Caco-2 (cell line): ENCODE measurements around the gene TAAR8. TPM values are rescaled to one million over a fixed set of nuclear protein-coding genes. Genes with fewer than 3 reads are reported as not detected.

ENCODE experiments used
- Bru-seq: library from RNA; stranded (reverse); fragments of 400-500 nt; gene quantifications from one replicate; lab custom pipeline; 2021; lab: Mats Ljungman, UMichigan
- BruChase-seq, 2 experiments: library from RNA; stranded (reverse); fragments of 400-500 nt; gene quantifications; one replicate each; lab custom pipeline; 2021; lab: Mats Ljungman, UMichigan
- BruUV-seq: library from RNA; stranded (reverse); fragments of 400-500 nt; replicated peaks from 2 replicates; lab custom pipeline; 2021; lab: Mats Ljungman, UMichigan
- CTCF ChIA-PET: fragments of 300-600 bp; sonication (Branson Sonifier 250); formaldehyde crosslinking; loops from one replicate; lab custom pipeline; 2022; ENCODE audit warnings: antibody characterized with exemption; lab: Charles Lee
- POLR2A ChIA-PET: fragments of 300-600 bp; sonication (Branson Sonifier 250); formaldehyde crosslinking; loops from one replicate; lab custom pipeline; 2022; ENCODE audit warnings: antibody characterized with exemption; lab: Charles Lee
- DNase-seq, 2 experiments: peaks; one replicate each; pipeline versions ENCODE4 v3.0.0 to v3.0.0-alpha.2; 2020 to 2022
- H3K27me3 ChIP-seq: replicated peaks from 2 replicates; pipeline ENCODE4 v1.6.0; 2011; ENCODE audit warnings: low read length; ENCODE audit not compliant: control insufficient read depth, insufficient read depth
- H3K36me3 ChIP-seq: 2 replicates; pipeline ENCODE4 v1.5.1; 2011; ENCODE audit warnings: low read length; ENCODE audit not compliant: control insufficient read depth, insufficient read depth
- H3K4me1 ChIP-seq: fragments of 250-450 bp; sonication (Bioruptor Pico); 2 replicates; pipeline ENCODE4 v1.5.1; 2020; ENCODE audit warnings: mild to moderate bottlenecking
- H3K4me3 ChIP-seq: 2 replicates; pipeline ENCODE4 v1.5.1; 2011; ENCODE audit warnings: low read depth, mild to moderate bottlenecking, control low read depth, low read length
- H3K9me3 ChIP-seq: fragments of 250-450 bp; sonication (Bioruptor Pico); 2 replicates; pipeline ENCODE4 v1.5.1; 2020; ENCODE audit warnings: mild to moderate bottlenecking, moderate library complexity
- H3K27ac Mint-ChIP-seq: one replicate; pipeline ENCODE4 v1.8.0; 2022; ENCODE audit warnings: mixed read lengths; ENCODE audit not compliant: unreplicated experiment
- H3K27me3 Mint-ChIP-seq: one replicate; pipeline ENCODE4 v1.8.0; 2022; ENCODE audit warnings: mixed read lengths; ENCODE audit not compliant: insufficient read depth, unreplicated experiment
- H3K36me3 Mint-ChIP-seq: one replicate; pipeline ENCODE4 v1.8.0; 2022; ENCODE audit warnings: mild to moderate bottlenecking, mixed read lengths; ENCODE audit not compliant: insufficient read depth, unreplicated experiment
- H3K4me1 Mint-ChIP-seq: one replicate; pipeline ENCODE4 v1.8.0; 2022; ENCODE audit warnings: low read depth, mixed read lengths; ENCODE audit not compliant: unreplicated experiment
- H3K4me3 Mint-ChIP-seq: one replicate; pipeline ENCODE4 v1.8.0; 2022; ENCODE audit warnings: mild to moderate bottlenecking, moderate library complexity, mixed read lengths; ENCODE audit not compliant: unreplicated experiment
- H3K9me3 Mint-ChIP-seq: one replicate; pipeline ENCODE4 v1.8.0; 2022; ENCODE audit warnings: mixed read lengths; ENCODE audit not compliant: unreplicated experiment
- intact Hi-C: fragments of 100-400 bp; cut with micrococcal nuclease; formaldehyde crosslinking; loops from one replicate; pipeline ENCODE4 v1.10.0; 2022; ENCODE audit not compliant: unreplicated experiment
- long read RNA-seq: library from polyadenylated mRNA; stranded (forward); transcript quantifications from one replicate; pipeline ENCODE4 v2.0.0, GENCODE V29; 2022
- total RNA-seq: library from RNA; stranded (reverse); gene quantifications from 2 replicates; pipeline ENCODE4 v1.2.3, GENCODE V29; 2022
- TF ChIP-seq, protein P1 (sequence below), 2 experiments: fragments of 200-600 bp in 1 of 2; IDR thresholded peaks; 1 replicate in 1 of 2; 2 replicates in 1 of 2; pipeline versions ENCODE4 v1.5.1 to v1.8.0; 2011 to 2022; ENCODE audit warnings: antibody characterized with exemption in 1 of 2, control low read depth in 1 of 2, inconsistent platforms in 1 of 2, low read depth in 1 of 2, low read length in 1 of 2, mild to moderate bottlenecking in 1 of 2, moderate library complexity in 1 of 2; ENCODE audit not compliant: insufficient read depth in 1 of 2, severe bottlenecking in 1 of 2, unreplicated experiment in 1 of 2

The TAAR8 gene, protein sequence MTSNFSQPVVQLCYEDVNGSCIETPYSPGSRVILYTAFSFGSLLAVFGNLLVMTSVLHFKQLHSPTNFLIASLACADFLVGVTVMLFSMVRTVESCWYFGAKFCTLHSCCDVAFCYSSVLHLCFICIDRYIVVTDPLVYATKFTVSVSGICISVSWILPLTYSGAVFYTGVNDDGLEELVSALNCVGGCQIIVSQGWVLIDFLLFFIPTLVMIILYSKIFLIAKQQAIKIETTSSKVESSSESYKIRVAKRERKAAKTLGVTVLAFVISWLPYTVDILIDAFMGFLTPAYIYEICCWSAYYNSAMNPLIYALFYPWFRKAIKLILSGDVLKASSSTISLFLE
- not detected in 2 replicates for total RNA-seq
- Bru-seq, nascent RNA = not detected
- BruChase-seq, experiment 1, labeled RNA remaining after a 2-hour chase = not detected
- not detected for BruChase-seq, experiment 2, labeled RNA remaining after a 6-hour chase
- long read RNA-seq = 0 reads

DNA sequence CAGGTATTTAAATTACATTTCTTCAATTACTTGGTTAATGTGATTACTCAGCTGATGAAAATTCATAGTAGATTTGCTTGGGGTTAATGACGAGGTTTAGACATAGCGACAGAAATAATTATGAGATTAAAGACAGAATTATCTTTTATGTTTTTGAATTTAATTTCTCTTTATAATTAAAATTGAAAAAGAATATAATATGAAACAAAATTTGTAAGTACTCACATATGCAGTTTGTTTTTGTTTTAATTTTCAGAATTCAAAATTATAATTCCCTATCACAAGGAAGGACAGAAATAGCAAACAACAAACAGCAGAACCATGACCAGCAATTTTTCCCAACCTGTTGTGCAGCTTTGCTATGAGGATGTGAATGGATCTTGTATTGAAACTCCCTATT lies at the start of gene TAAR8:
TSS of gene TAAR8 (plus strand) at position 301 of the 400 bp plus-strand sequence. CDS start at position 322, 21 bp downstream.
- POLR2A ChIA-PET = no interaction called here
- Mint-ChIP-seq H3K4me3 (no peak within 1 kb of the TSS), H3K27ac (no peak within 1 kb of the TSS), H3K4me1 (no peaks in the 10 kb centered on the region), H3K36me3 (no peaks in the 10 kb centered on the region), H3K27me3 (no peaks in the 10 kb centered on the region), H3K9me3 (no peaks in the 10 kb centered on the region)
- TF ChIP-seq, protein P1, sequence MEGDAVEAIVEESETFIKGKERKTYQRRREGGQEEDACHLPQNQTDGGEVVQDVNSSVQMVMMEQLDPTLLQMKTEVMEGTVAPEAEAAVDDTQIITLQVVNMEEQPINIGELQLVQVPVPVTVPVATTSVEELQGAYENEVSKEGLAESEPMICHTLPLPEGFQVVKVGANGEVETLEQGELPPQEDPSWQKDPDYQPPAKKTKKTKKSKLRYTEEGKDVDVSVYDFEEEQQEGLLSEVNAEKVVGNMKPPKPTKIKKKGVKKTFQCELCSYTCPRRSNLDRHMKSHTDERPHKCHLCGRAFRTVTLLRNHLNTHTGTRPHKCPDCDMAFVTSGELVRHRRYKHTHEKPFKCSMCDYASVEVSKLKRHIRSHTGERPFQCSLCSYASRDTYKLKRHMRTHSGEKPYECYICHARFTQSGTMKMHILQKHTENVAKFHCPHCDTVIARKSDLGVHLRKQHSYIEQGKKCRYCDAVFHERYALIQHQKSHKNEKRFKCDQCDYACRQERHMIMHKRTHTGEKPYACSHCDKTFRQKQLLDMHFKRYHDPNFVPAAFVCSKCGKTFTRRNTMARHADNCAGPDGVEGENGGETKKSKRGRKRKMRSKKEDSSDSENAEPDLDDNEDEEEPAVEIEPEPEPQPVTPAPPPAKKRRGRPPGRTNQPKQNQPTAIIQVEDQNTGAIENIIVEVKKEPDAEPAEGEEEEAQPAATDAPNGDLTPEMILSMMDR (IDR thresholded peaks at IDR 0.05; ENCODE audit: insufficient read depth in 1 of 2, low read depth in 1 of 2, low read length in 1 of 2, severe bottlenecking in 1 of 2, unreplicated experiment in 1 of 2) = no peak
- Histone ChIP-seq H3K27me3 (no peaks in the 10 kb centered on the region), H3K4me3 (no peak within 1 kb of the TSS), H3K9me3 (no peaks in the 10 kb centered on the region), H3K36me3 (no peaks in the 10 kb centered on the region), H3K4me1 (no peaks in the 10 kb centered on the region)
- intact Hi-C loops = no loop called here
- CTCF ChIA-PET = no interaction called here
- no TSS peak for BruUV-seq
- DNase-seq = no peak

DNA sequence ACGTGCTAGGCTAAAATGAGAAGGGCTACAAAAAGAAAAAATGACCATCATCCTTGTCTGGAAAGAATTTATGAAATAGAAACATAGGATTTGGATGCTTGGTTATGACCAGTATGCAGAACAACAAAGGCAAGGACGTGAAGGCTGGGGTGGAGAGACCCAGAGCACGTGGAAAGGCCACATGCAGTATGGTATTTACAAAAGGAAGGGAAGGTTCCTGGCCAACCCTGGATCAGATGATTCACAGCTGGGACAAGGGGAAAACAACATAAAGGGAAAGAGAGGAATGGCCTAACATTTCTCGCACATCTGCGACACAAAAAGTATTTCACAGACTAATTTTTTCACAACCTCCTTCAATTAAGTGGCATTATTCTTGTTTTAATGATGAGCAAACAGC lies 47.7 kb upstream of the TAAR8 start:
- Histone ChIP-seq H3K36me3 (no peaks in the 10 kb centered on the region), H3K4me3 (no peak overlapping the region), H3K9me3 (no peaks in the 10 kb centered on the region), H3K4me1 (no peaks in the 10 kb centered on the region), H3K27me3 (no peaks in the 10 kb centered on the region)
- Mint-ChIP-seq H3K27me3 (no peaks in the 10 kb centered on the region), H3K4me1 (peaks cover 5% of the 10 kb centered on the region), H3K27ac (no peak overlapping the region), H3K4me3 (no peak overlapping the region), H3K9me3 (no peaks in the 10 kb centered on the region), H3K36me3 (peaks cover 46% of the 10 kb centered on the region)
- TF ChIP-seq, protein P1 (IDR thresholded peaks at IDR 0.05; ENCODE audit: insufficient read depth in 1 of 2, low read depth in 1 of 2, low read length in 1 of 2, severe bottlenecking in 1 of 2, unreplicated experiment in 1 of 2) = no peak
- POLR2A ChIA-PET = no interaction called here
- intact Hi-C loops = no loop called here
- CTCF ChIA-PET = no interaction called here
- no peak for DNase-seq
- no TSS peak for BruUV-seq

DNA sequence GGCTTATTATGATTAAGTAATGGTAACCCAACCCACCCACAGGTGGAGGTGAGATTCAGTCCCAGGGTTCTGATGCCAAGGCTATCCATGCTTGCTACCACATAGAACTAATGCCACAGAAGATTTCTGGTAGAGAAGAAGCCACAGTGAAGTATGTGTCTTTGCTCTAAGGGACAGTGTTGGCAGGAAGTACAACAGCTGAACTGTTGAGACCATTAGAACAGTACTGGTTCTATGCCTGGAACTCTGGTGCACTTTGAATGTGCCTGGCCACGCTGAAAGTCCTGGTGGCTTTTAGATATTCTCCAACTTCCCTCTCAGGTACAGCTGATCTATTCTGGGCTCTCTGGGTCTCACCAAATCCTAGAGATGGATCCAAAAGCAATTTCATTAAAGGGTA lies 47.3 kb upstream of the TAAR8 start:
- CTCF ChIA-PET = no interaction called here
- Mint-ChIP-seq H3K27ac (no peak overlapping the region), H3K36me3 (peaks cover 42% of the 10 kb centered on the region), H3K27me3 (no peaks in the 10 kb centered on the region), H3K4me1 (peaks cover 1% of the 10 kb centered on the region), H3K9me3 (no peaks in the 10 kb centered on the region), H3K4me3 (no peak overlapping the region)
- no peak for DNase-seq
- intact Hi-C loops = no loop called here
- POLR2A ChIA-PET = no interaction called here
- BruUV-seq = no TSS peak
- Histone ChIP-seq H3K4me3 (no peak overlapping the region), H3K4me1 (no peaks in the 10 kb centered on the region), H3K27me3 (no peaks in the 10 kb centered on the region), H3K36me3 (no peaks in the 10 kb centered on the region), H3K9me3 (no peaks in the 10 kb centered on the region)
- TF ChIP-seq, protein P1 (IDR thresholded peaks at IDR 0.05; ENCODE audit: insufficient read depth in 1 of 2, low read depth in 1 of 2, low read length in 1 of 2, severe bottlenecking in 1 of 2, unreplicated experiment in 1 of 2) = no peak
